Measurements from ENCODE around the gene PRTFDC1. TPM values are rescaled to one million over a fixed set of nuclear protein-coding genes. Genes with fewer than 3 reads are reported as not detected.

Gene PRTFDC1

GRCh38 chr10:24804392-24804791 lies 148.0 kb downstream of the PRTFDC1 start:
- no peak overlapping the region for H3K14ac ChIP-seq (ENCODE audit: low read length in 2 of 2)
- no peaks in the 10 kb centered on the region for H3K79me1 ChIP-seq (replicated peaks; ENCODE audit: low read length, poor library complexity, severe bottlenecking)
- H3K23ac ChIP-seq (ENCODE audit: low read length in 2 of 2): no peak overlapping the region
- 83% methylated on average over 4 of the region's 8 CpGs for WGBS
- no peak overlapping the region for H2BK120ac ChIP-seq (ENCODE audit: low read depth, low read length)
- H3K36me3 ChIP-seq (ENCODE audit: control insufficient read depth in 1 of 2, insufficient read depth in 2 of 2, low read depth in 1 of 2, low read length in 2 of 2): no peaks in the 10 kb centered on the region
- no peaks in the 10 kb centered on the region for H3K9me3 ChIP-seq (ENCODE audit: control insufficient read depth, low read length)
- DNase-seq: no peak
- H2BK5ac ChIP-seq (ENCODE audit: low read depth, low read length, poor library complexity, severe bottlenecking): no peak overlapping the region
- no peak overlapping the region for H2BK15ac ChIP-seq (ENCODE audit: low read depth, poor library complexity, severe bottlenecking)
- H3K27me3 ChIP-seq (ENCODE audit: control insufficient read depth in 1 of 2, insufficient read depth in 1 of 2, low read length in 2 of 2): no peaks in the 10 kb centered on the region
- no peak overlapping the region for H3K9ac ChIP-seq (ENCODE audit: low read length)
- H3K4me2 ChIP-seq (ENCODE audit: low read length, poor library complexity, severe bottlenecking): no peak overlapping the region
- H2AFZ ChIP-seq (ENCODE audit: low read depth, low read length): no peak overlapping the region
- no peaks in the 10 kb centered on the region for H3K4me1 ChIP-seq (ENCODE audit: control insufficient read depth, insufficient read depth, low read depth, low read length)
- no peak overlapping the region for H4K91ac ChIP-seq (ENCODE audit: low read length)
- no peak overlapping the region for H3K4me3 ChIP-seq (ENCODE audit: insufficient read depth in 1 of 2, low read depth in 1 of 2, low read length in 2 of 2)
- no peak overlapping the region for H4K8ac ChIP-seq (ENCODE audit: low read length)
- H3K4ac ChIP-seq (ENCODE audit: low read depth in 1 of 2, low read length in 2 of 2): no peak overlapping the region
- no peak overlapping the region for H3K27ac ChIP-seq (ENCODE audit: low read length, poor library complexity, severe bottlenecking)
- no peak overlapping the region for H3K18ac ChIP-seq (ENCODE audit: low read depth in 1 of 2, low read length in 2 of 2)
- H2BK12ac ChIP-seq (ENCODE audit: low read length in 2 of 2): no peak overlapping the region
- H2AK5ac ChIP-seq (ENCODE audit: low read length, severe bottlenecking): no peak overlapping the region

- H3K14ac ChIP-seq (ENCODE audit: low read length in 2 of 2): no peak overlapping the region
- no peaks in the 10 kb centered on the region for H3K9me3 ChIP-seq (ENCODE audit: control insufficient read depth, low read length)
- H2AFZ ChIP-seq (ENCODE audit: low read depth, low read length): no peak overlapping the region
- H2BK15ac ChIP-seq (ENCODE audit: low read depth, poor library complexity, severe bottlenecking): no peak overlapping the region
- no peak overlapping the region for H2AK5ac ChIP-seq (ENCODE audit: low read length, severe bottlenecking)
- no peak overlapping the region for H3K4me3 ChIP-seq (ENCODE audit: insufficient read depth in 1 of 2, low read depth in 1 of 2, low read length in 2 of 2)
- no peak overlapping the region for H4K8ac ChIP-seq (ENCODE audit: low read length)
- no peak overlapping the region for H2BK120ac ChIP-seq (ENCODE audit: low read depth, low read length)
- 100% methylated on average over 1 of the region's 2 CpGs for WGBS
- no peak overlapping the region for H3K4me2 ChIP-seq (ENCODE audit: low read length, poor library complexity, severe bottlenecking)
- no peak overlapping the region for H2BK12ac ChIP-seq (ENCODE audit: low read length in 2 of 2)
- H4K91ac ChIP-seq (ENCODE audit: low read length): no peak overlapping the region
- H3K9ac ChIP-seq (ENCODE audit: low read length): no peak overlapping the region
- no peak overlapping the region for H2BK5ac ChIP-seq (ENCODE audit: low read depth, low read length, poor library complexity, severe bottlenecking)
- no peaks in the 10 kb centered on the region for H3K27me3 ChIP-seq (ENCODE audit: control insufficient read depth in 1 of 2, insufficient read depth in 1 of 2, low read length in 2 of 2)
- H3K27ac ChIP-seq (ENCODE audit: low read length, poor library complexity, severe bottlenecking): no peak overlapping the region
- no peak overlapping the region for H3K18ac ChIP-seq (ENCODE audit: low read depth in 1 of 2, low read length in 2 of 2)
- no peaks in the 10 kb centered on the region for H3K36me3 ChIP-seq (ENCODE audit: control insufficient read depth in 1 of 2, insufficient read depth in 2 of 2, low read depth in 1 of 2, low read length in 2 of 2)
- no peak for DNase-seq
- H3K4me1 ChIP-seq (ENCODE audit: control insufficient read depth, insufficient read depth, low read depth, low read length): no peaks in the 10 kb centered on the region
- H3K79me1 ChIP-seq (replicated peaks; ENCODE audit: low read length, poor library complexity, severe bottlenecking): no peaks in the 10 kb centered on the region
- H3K23ac ChIP-seq (ENCODE audit: low read length in 2 of 2): no peak overlapping the region
- H3K4ac ChIP-seq (ENCODE audit: low read depth in 1 of 2, low read length in 2 of 2): no peak overlapping the region
Observed at GRCh38 chr10:24802378-24802777, 150.0 kb downstream of the PRTFDC1 start.

GRCh38 chr10:24800861-24801260 lies 151.5 kb downstream of the PRTFDC1 start:
- H3K4me1 ChIP-seq (ENCODE audit: control insufficient read depth, insufficient read depth, low read depth, low read length): no peaks in the 10 kb centered on the region
- no peak for DNase-seq
- H3K27me3 ChIP-seq (ENCODE audit: control insufficient read depth in 1 of 2, insufficient read depth in 1 of 2, low read length in 2 of 2): no peaks in the 10 kb centered on the region
- no peak overlapping the region for H3K4me3 ChIP-seq (ENCODE audit: insufficient read depth in 1 of 2, low read depth in 1 of 2, low read length in 2 of 2)
- H3K18ac ChIP-seq (ENCODE audit: low read depth in 1 of 2, low read length in 2 of 2): no peak overlapping the region
- H3K4me2 ChIP-seq (ENCODE audit: low read length, poor library complexity, severe bottlenecking): no peak overlapping the region
- 95% methylated on average over 5 of the region's 6 CpGs for WGBS
- no peak overlapping the region for H3K27ac ChIP-seq (ENCODE audit: low read length, poor library complexity, severe bottlenecking)
- H3K9me3 ChIP-seq (ENCODE audit: control insufficient read depth, low read length): no peaks in the 10 kb centered on the region
- H2BK15ac ChIP-seq (ENCODE audit: low read depth, poor library complexity, severe bottlenecking): no peak overlapping the region
- H3K14ac ChIP-seq (ENCODE audit: low read length in 2 of 2): no peak overlapping the region
- no peak overlapping the region for H4K91ac ChIP-seq (ENCODE audit: low read length)
- no peak overlapping the region for H3K23ac ChIP-seq (ENCODE audit: low read length in 2 of 2)
- H3K9ac ChIP-seq (ENCODE audit: low read length): no peak overlapping the region
- no peak overlapping the region for H2BK12ac ChIP-seq (ENCODE audit: low read length in 2 of 2)
- H2BK5ac ChIP-seq (ENCODE audit: low read depth, low read length, poor library complexity, severe bottlenecking): no peak overlapping the region
- H4K8ac ChIP-seq (ENCODE audit: low read length): no peak overlapping the region
- no peak overlapping the region for H2AK5ac ChIP-seq (ENCODE audit: low read length, severe bottlenecking)
- no peak overlapping the region for H2AFZ ChIP-seq (ENCODE audit: low read depth, low read length)
- H3K36me3 ChIP-seq (ENCODE audit: control insufficient read depth in 1 of 2, insufficient read depth in 2 of 2, low read depth in 1 of 2, low read length in 2 of 2): no peaks in the 10 kb centered on the region
- H3K4ac ChIP-seq (ENCODE audit: low read depth in 1 of 2, low read length in 2 of 2): no peak overlapping the region
- H3K79me1 ChIP-seq (replicated peaks; ENCODE audit: low read length, poor library complexity, severe bottlenecking): no peaks in the 10 kb centered on the region
- no peak overlapping the region for H2BK120ac ChIP-seq (ENCODE audit: low read depth, low read length)

Small RNAs within 50 kb of the gene (small RNA-seq; reads per million reads assigned to genes)
- gene AL512598.1 (ENCODE audit: low read depth) (not detected), gene RN7SKP241 (ENCODE audit: low read depth) (not detected)

Data from mesenchymal stem cell (in vitro differentiated cells and primary cell).